HG02884 (cell line): ENCODE measurements around the gene COPS6.
"Not testable (repeated sequence)": the region's sequence is repeated elsewhere in the genome, so short reads cannot be mapped to it uniquely, and the experiment has no call there.

Source experiments
- ATAC-seq: cut with Tn5 transposase; IDR thresholded peaks from one replicate; pipeline ENCODE4 v1.9.1; 2021; ENCODE audit warnings: mild to moderate bottlenecking, moderate library complexity; ENCODE audit not compliant: unreplicated experiment

COPS6 gene

DNA sequence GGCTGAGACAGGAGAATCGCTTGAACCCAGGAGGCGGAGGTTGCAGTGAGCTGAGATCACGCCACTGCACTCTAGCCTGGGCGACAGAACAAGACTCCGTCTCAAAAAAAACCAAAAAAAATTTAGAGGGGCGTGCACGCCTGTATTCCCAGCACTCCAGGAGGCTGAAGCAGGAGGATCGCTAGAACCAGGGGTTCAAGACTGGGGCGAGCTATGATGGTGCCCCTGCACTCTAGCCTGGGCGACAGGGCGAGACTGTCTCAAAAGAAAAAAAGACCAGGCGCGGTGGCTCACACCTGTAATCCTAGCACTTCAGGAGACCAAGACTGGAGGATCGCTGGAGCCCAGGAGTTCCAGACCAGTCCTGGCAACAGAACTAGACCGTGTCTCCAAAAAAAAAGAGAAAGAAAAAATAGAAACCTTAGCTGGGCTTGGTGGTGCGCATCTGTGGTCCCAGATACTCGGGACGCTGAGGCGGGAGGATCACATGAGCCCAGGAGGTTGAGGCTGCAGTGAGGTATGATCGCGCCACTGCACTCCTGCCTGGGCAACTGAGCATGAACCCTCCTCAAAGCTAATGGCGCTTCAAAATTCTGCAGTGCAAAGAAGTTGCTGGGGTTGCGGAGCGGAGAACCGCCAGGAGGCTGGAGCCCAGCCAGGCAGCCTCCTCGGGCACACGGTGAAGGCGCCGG, 37.6 kb downstream of the COPS6 start:
- ATAC-seq: peak; percentile 27

DNA sequence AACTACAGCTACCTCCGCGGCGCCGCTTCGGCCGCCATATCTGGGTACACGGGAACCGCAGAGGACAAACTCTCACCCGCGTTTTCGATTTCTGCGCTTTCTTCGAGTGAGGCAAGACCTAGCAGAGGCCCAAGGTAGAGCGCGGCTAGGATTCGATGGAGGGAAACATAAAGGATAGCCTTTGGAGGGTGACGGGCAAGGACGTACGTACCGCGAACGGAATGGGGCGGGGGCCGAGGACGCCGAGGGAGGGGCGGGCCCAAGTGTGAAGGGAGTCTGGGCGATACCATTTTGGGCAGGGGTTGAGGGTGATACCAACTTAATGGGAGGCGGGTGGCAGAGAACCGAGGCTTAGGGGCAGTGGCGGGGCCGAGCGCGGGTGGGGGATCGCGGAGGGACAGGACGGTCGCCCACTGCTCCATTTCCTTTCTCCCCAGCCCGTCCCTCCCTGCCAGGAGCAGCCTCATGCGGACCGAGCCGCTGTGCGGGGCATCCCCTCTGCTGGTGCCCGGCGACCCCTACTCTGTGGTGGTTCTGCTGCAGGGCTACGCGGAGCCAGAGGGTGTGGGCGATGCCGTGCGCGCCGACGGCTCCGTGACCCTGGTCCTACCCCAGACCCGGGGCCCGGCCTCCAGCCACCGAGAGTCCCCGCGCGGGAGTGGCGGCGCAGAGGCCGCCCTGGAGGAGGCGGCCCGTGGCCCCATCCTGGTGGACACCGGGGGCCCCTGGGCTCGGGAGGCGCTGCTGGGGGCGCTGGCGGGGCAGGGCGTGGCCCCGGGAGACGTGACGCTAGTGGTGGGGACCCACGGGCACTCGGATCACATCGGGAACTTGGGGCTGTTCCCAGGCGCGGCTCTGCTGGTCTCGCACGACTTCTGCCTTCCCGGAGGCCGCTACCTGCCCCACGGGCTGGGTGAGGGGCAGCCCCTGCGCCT, 38.4 kb downstream of the COPS6 start, which contains the start of gene MBLAC1:
Gene MBLAC1 (plus strand): TSS at position 37 of the 935 bp plus-strand sequence. CDS start 429 bp downstream, at position 466.
- peak; percentile 44 for ATAC-seq

DNA sequence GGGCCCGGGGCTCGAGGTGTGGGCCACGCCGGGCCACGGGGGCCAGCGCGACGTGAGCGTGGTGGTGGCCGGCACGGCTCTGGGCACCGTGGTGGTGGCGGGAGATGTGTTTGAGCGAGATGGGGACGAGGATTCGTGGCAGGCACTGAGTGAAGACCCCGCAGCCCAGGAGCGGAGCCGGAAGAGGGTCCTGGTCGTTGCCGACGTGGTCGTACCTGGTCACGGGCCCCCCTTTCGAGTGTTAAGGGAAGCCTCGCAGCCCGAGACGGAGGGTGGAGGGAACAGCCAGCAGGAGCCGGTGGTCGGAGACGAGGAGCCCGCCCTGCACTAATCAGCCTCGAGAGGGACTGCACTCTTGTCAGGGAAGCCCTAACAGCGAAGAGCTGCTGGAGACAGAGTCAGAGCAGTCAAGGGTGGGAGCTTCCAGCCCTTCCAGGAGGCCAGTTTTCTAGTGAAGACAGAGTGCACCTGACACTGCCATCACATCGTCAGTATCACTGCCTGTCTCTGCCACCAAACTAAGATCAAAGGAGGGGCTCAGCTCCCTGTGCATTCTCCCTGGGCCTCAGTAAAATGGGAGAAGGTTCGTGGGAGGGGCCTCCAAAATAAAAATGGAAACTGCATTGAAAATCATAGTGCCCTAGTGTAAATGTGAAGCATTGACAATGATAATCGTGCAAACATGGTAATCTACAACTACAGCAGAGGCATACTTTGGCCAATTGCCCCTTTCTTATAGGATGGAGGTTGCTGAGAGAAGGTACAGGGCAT, 39.3 kb downstream of the COPS6 start:
- ATAC-seq: no peak

DNA sequence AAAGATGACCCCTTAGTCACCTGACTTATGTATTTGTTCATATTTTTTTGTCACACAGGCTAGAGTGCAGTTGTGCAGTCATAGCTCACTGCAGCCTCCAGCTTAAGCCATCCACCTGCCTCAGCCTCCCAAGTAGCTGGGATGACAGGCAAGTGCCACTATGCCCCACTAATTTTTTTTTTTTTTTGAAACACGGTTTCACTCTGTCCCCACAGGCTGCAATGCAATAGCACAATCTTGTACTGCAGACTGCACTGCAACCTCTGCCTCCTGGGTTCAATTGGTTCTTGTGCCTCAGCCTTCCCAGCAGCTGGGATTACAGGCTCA, 39.8 kb downstream of the COPS6 start:
- no peak for ATAC-seq

DNA sequence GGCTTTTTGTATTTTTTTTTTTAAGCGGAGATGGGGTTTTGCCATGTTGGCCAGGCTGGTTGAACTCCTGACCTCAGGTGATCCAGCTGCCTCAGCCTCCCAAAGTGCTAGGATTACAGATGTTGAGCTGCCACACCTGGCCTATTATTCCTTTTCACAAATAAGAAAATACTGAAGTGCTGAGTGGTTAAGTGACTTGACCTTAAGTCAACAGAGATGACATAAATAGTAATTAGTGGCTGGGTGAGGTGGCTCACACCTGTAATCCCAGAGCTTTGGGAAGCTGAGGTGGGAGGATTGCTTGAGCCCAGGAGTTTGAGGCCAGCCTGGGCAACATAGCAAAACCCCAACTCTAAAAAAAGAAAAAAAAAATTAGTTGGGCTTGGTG, 41.4 kb downstream of the COPS6 start:
- ATAC-seq: not testable (repeated sequence)

DNA sequence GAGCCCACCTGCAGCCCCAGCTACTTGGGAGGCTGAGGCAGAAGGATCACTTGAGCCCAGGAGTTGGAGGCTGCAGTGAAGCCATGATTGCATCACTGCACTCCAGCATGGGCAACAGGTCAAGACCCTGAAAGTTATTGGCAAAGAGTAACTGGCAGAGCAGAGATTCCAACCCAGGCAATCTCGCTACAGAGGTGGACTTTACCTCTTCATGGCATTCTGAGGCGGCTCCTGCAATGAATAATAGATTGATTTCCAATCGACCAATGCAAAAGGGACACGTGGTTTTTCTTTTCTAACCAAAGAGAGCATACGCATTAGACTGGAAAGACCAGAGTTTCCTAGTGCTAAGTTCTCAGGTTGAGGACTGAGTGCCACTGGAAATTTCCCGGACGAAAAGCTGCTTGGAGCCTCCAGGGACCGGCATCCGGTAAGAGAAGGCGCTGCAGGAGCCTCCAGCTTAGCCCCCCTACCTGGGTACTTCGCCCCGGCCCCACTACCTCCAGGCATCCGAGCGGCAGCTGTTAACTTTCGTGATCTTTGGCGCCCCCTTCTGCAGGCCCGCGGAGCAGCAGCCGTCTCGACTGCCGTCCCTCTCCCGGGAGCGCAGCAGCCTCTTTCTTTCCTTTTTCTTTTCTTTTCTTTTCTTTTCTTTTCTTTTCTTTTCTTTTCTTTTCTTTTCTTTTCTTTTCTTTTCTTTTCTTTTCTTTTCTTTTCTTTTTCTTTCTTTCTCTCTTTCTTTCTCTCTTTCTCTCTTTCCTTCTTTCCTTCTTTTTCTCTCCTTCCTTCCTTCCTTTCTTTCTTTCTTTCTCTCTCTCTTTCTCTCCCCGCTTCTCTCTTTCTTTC, 42.1 kb downstream of the COPS6 start:
- ATAC-seq: no peak

DNA sequence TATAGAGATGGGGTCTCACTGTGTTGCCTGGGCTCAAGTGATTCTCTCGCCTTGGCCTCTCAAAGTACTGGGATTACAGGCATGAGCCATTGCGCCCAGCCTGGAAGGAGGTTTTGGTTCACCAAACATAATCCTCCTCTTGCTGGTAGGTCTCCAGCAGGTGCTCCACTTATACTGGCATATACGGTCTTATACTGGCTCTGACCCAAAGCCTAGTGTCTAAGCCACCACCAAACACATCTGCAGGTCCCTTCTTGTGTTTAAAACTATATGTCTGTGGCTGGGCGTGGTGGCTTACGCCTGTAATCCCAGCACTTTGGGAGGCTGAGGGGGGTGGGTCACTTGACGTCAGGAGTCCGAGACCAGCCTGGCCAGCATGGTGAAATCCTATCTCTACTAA, 43.4 kb downstream of the COPS6 start:
- ATAC-seq: no peak

DNA sequence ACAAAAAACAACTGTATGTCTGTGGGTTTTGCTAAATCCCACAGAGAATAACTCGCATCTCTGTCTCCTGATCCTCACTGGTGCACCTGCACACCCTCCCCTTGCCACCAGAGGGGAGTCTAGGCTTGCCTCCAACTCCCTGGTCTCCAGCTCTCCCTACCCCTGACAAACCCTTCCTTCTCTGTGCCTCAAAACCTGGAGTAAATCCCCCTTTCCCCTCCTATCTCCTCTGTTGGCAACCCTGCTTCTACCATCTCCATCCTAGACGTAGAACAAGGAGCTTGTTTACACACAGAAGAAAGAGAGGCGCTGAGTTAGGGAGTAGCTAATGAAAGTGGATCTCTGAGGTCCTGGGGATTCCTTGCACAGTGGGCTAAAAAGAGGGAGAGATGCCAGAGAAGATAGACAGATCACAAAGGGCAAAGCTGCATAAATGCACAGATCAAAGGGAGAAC, 44.0 kb downstream of the COPS6 start:
- no peak for ATAC-seq

DNA sequence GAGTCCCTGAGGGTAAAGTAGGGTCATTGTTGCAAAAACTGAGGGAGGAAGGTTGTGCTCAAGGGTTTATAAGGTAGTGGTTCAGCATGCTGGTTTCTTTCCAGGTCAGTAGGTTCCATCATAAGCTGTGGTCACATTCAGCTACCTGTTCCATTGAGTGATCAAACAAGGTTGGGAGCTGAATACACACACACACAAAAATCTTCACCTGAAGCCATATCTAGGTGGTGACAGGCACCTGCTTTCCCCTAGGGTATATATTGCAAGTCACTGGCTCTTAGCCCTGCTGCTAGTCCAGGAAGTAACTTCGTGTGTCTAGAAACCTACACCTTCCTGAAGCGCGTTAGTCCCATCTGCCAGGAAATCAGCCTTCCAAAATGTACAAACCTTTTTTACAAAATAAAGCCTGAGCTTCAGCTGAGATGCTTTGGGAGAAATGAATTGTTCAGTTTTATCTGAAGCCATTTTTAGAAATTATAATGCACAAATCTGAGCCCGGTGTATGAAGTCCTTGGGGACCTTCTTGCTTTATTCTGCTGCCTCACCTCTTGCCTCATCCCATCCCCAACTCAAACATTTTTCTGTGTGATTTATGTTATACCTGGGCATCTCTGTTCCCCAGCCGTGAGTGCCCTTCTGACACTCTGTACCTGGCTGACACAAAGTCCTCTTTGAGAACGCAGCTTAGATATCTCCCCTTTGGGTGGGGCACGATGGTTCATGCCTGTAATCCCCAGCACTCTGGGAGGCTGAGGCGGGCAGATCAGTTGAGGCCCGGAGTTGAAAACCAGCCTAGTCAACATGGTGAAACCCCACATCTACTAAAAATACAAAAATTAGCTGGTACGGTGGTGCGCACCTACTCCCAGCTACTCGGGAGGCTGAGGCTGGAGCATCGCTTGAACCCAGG, 49.3 kb downstream of the COPS6 start:
- ATAC-seq: no peak

DNA sequence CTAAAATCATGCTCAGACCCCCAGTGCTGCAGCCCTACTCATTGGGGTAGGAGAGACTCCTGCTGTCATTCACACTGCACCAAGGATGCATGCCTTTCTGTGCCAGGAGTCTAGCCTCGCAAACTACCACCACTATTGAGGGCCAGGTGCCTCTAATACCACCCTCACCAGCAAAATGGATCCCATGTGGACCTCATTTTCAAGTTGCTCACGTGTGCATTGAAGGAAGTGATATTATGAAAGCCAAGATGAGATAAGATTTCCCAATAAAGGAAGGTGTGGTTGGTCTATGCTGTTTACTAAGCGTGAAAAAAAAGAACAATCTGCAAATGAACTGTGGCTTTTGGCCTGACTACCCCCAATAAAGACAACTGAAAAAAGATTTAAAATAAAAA, 52.8 kb downstream of the COPS6 start:
- no peak for ATAC-seq
